Measurements from ENCODE around the gene ATP6V1C2. TPM values are rescaled to one million over a fixed set of nuclear protein-coding genes. Genes with fewer than 3 reads are reported as not detected.

The ATP6V1C2 gene
- total RNA-seq, 1 experiment from 2014 or later = 2.0 TPM

DNA sequence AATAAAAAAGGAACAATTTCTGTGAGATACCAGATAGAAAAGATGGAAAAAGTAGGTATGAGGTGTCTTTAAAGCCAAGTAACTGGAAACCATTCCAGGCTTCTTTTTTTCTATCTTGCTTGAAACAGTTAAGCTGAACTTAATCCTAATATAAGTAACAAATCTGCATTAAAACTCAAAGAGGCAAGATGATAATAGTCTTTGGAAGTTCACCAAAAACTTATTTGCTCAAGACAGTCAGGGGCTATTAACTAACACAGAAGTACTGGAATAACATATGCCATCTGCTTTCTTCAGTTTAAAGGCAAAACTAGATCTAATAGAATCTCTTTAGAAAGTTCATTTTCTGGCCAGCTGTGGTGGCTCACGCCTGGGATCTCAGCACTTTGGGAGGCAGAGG is 72.4 kb downstream of the ATP6V1C2 start:
- no peak for TF ChIP-seq EZH2 (IDR thresholded peaks at IDR 0.05)
- TF ChIP-seq TCF7L2 (IDR thresholded peaks at IDR 0.05; ENCODE audit: borderline replicate concordance, extremely low read depth, insufficient read depth, insufficient read length) = no peak
- TF ChIP-seq CEBPB (IDR thresholded peaks at IDR 0.05; ENCODE audit: low read depth) = no peak
- TF ChIP-seq SRF (IDR thresholded peaks at IDR 0.05; ENCODE audit: low read depth) = no peak
- TF ChIP-seq ELF1 (IDR thresholded peaks at IDR 0.05; ENCODE audit: borderline replicate concordance, low read depth) = no peak
- TF ChIP-seq MAX (IDR thresholded peaks at IDR 0.05) = no peak
- Histone ChIP-seq H2AFZ (ENCODE audit: low read depth, low read length, poor library complexity, severe bottlenecking) (no peak overlapping the region), H3K36me3 (ENCODE audit: control insufficient read depth in 1 of 2, insufficient read depth in 2 of 2, low read length in 2 of 2) (peaks cover 44 to 71% of the 10 kb centered on the region in 2 experiments), H3K9me2 (ENCODE audit: insufficient read depth) (no peaks in the 10 kb centered on the region), H3K4me3 (replicated peaks in 1 of 2; ENCODE audit: low read depth in 1 of 2, low read length in 2 of 2) (no peak overlapping the region), H3K9me3 (ENCODE audit: control insufficient read depth in 1 of 2, insufficient read depth in 1 of 2, low read depth in 1 of 2, low read length in 2 of 2) (no peaks in the 10 kb centered on the region), H4K20me1 (ENCODE audit: insufficient read depth) (peaks cover 4% of the 10 kb centered on the region; the same call in 1 of the 2 replicates), H3K27ac (ENCODE audit: low read depth, low read length) (no peak overlapping the region), H3K4me2 (ENCODE audit: low read length) (no peak overlapping the region), H3K27me3 (ENCODE audit: insufficient read depth, low read length) (no peaks in the 10 kb centered on the region), H3K79me2 (ENCODE audit: insufficient read depth, low read length) (peaks cover 82% of the 10 kb centered on the region), H3K9ac (ENCODE audit: low read length) (no peak overlapping the region), H3K4me1 (ENCODE audit: control insufficient read depth in 1 of 2, insufficient read depth in 2 of 2, low read length in 2 of 2) (no peaks in the 10 kb centered on the region)
- BruUV-seq (replicated peaks) = no TSS peak
- ChIA-PET RAD21 (ENCODE audit: low non-redundant PET in 1 of 2, low total read pairs in 2 of 2, uncharacterized antibody in 2 of 2, unreplicated experiment in 2 of 2) (interaction anchor here in 1 of 2 experiments (0.6 kb wide), 1 partner anchor 42 kb away, joined by 4 read pairs; no protein-coding TSS in a partner anchor), CTCF (interaction anchor here (1.5 kb wide), 1 partner anchor 23 kb away, joined by 3 read pairs; no protein-coding TSS in a partner anchor), POLR2A (no interaction called here)
- intact Hi-C loops (cut with micrococcal nuclease) = loop anchor here (5.0 kb wide), 1 partner anchor 87 kb away; no protein-coding TSS in a partner anchor
- ATAC-seq (no peak), DNase-seq (ENCODE audit: low read depth, low spot score) (no peak)

DNA sequence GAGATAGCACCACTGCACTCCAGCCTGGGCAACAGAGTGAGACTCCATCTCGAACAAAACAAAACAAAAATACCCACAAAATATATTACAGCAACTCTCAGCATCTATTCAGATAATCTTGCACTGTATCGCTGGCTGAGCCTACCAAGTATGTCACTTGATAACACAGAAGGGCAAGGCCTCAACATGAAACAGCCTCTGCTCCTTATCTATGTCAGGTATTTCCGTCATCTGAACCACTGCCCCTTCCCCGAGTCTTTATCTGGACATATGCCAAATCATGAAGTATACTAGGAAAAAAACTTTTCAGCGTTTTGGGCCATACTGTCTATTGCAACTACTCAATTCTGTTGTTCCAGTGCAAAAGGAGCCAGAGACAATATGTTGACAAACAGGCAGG is 73.4 kb downstream of the ATP6V1C2 start:
- Histone ChIP-seq H4K20me1 (ENCODE audit: insufficient read depth) (peaks cover 10% of the 10 kb centered on the region; the same call in 1 of the 2 replicates), H3K9me2 (ENCODE audit: insufficient read depth) (no peaks in the 10 kb centered on the region), H3K36me3 (ENCODE audit: control insufficient read depth in 1 of 2, insufficient read depth in 2 of 2, low read length in 2 of 2) (peaks cover 38 to 61% of the 10 kb centered on the region in 2 experiments), H3K79me2 (ENCODE audit: insufficient read depth, low read length) (peaks cover 88% of the 10 kb centered on the region), H3K4me2 (ENCODE audit: low read length) (no peak overlapping the region), H3K4me3 (replicated peaks in 1 of 2; ENCODE audit: low read depth in 1 of 2, low read length in 2 of 2) (no peak overlapping the region), H3K27me3 (ENCODE audit: insufficient read depth, low read length) (no peaks in the 10 kb centered on the region), H3K9ac (ENCODE audit: low read length) (no peak overlapping the region), H3K27ac (ENCODE audit: low read depth, low read length) (no peak overlapping the region), H2AFZ (ENCODE audit: low read depth, low read length, poor library complexity, severe bottlenecking) (no peak overlapping the region), H3K9me3 (ENCODE audit: control insufficient read depth in 1 of 2, insufficient read depth in 1 of 2, low read depth in 1 of 2, low read length in 2 of 2) (no peaks in the 10 kb centered on the region), H3K4me1 (ENCODE audit: control insufficient read depth in 1 of 2, insufficient read depth in 2 of 2, low read length in 2 of 2) (no peaks in the 10 kb centered on the region)
- intact Hi-C loops (cut with micrococcal nuclease) = loop anchor here (5.0 kb wide), 1 partner anchor 88 kb away; no protein-coding TSS in a partner anchor
- CTCF ChIA-PET = no interaction called here
- RAD21 ChIA-PET (ENCODE audit: low non-redundant PET in 1 of 2, low total read pairs in 2 of 2, uncharacterized antibody in 2 of 2, unreplicated experiment in 2 of 2) = no interaction called here
- ATAC-seq = no peak
- POLR2A ChIA-PET = no interaction called here
- no peak for DNase-seq (ENCODE audit: low read depth, low spot score)
- BruUV-seq (replicated peaks) = no TSS peak
- TF ChIP-seq ELF1 (IDR thresholded peaks at IDR 0.05; ENCODE audit: borderline replicate concordance, low read depth) (no peak), EZH2phosphoT487 (IDR thresholded peaks at IDR 0.05; ENCODE audit: borderline replicate concordance) (no peak), CEBPB (IDR thresholded peaks at IDR 0.05; ENCODE audit: low read depth) (no peak), CBX3 (IDR thresholded peaks at IDR 0.05; ENCODE audit: low read depth) (no peak), FOSL1 (IDR thresholded peaks at IDR 0.05; ENCODE audit: low read depth) (no peak), TCF7L2 (IDR thresholded peaks at IDR 0.05; ENCODE audit: borderline replicate concordance, extremely low read depth, insufficient read depth, insufficient read length) (no peak), YY1 (IDR thresholded peaks at IDR 0.05; ENCODE audit: extremely low read depth, insufficient replicate concordance, low read depth, low read length) (no peak), SRF (IDR thresholded peaks at IDR 0.05; ENCODE audit: low read depth) (no peak), MAX (IDR thresholded peaks at IDR 0.05) (no peak), ZFX (IDR thresholded peaks at IDR 0.05) (no peak), JUND (IDR thresholded peaks at IDR 0.05) (no peak), SIN3A (IDR thresholded peaks at IDR 0.05; ENCODE audit: low read depth) (no peak), EGR1 (IDR thresholded peaks at IDR 0.05; ENCODE audit: low read depth) (no peak), ZNF274 (IDR thresholded peaks at IDR 0.05; ENCODE audit: low read depth, low read length) (no peak)
- TF ChIP-seq, protein P1, sequence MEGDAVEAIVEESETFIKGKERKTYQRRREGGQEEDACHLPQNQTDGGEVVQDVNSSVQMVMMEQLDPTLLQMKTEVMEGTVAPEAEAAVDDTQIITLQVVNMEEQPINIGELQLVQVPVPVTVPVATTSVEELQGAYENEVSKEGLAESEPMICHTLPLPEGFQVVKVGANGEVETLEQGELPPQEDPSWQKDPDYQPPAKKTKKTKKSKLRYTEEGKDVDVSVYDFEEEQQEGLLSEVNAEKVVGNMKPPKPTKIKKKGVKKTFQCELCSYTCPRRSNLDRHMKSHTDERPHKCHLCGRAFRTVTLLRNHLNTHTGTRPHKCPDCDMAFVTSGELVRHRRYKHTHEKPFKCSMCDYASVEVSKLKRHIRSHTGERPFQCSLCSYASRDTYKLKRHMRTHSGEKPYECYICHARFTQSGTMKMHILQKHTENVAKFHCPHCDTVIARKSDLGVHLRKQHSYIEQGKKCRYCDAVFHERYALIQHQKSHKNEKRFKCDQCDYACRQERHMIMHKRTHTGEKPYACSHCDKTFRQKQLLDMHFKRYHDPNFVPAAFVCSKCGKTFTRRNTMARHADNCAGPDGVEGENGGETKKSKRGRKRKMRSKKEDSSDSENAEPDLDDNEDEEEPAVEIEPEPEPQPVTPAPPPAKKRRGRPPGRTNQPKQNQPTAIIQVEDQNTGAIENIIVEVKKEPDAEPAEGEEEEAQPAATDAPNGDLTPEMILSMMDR (IDR thresholded peaks at IDR 0.05 in 2 of 3, conservative IDR thresholded peaks at IDR 0.05 in 1 of 3; ENCODE audit: borderline replicate concordance in 1 of 3, insufficient read depth in 1 of 3, low read depth in 2 of 3, low read length in 2 of 3) = no peak

All from HCT116 (cell line).